ENCODE results near the gene CD27.

The CD27 gene

GRCh38 chr12:6434205-6435140, 10.3 kb upstream of the CD27 start:
- no peak for DNase-seq

GRCh38 chr12:6435961-6436715, 8.6 kb upstream of the CD27 start:
- DNase-seq: no peak

- no peak for DNase-seq
Observed at GRCh38 chr12:6437586-6437985, 7.2 kb upstream of the CD27 start.

- DNase-seq: no peak
Observed at GRCh38 chr12:6438345-6438744, 6.4 kb upstream of the CD27 start.

GRCh38 chr12:6440391-6440790, 4.4 kb upstream of the CD27 start:
- DNase-seq: no peak

GRCh38 chr12:6442836-6443235, 1.9 kb upstream of the CD27 start:
- no peak for DNase-seq

- DNase-seq: no peak
Observed at GRCh38 chr12:6443361-6443983, 1.3 kb upstream of the CD27 start.

GRCh38 chr12:6444031-6444430, 724 bp upstream of the CD27 start:
- no peak for DNase-seq

GRCh38 chr12:6450091-6450868, 5.5 kb downstream of the CD27 start:
- DNase-seq: no peak

GRCh38 chr12:6450869-6451347, 6.2 kb downstream of the CD27 start:
- no peak for DNase-seq

GRCh38 chr12:6451348-6452244, 6.8 kb downstream of the CD27 start, which contains the start of gene TAPBPL:
Gene TAPBPL (plus strand): TSS chr12:6452042. CDS start chr12:6452249, 207 bp downstream.
- DNase-seq: peak; percentile 88

GRCh38 chr12:6452245-6452943, 7.6 kb downstream of the CD27 start:
- peak; percentile 9 for DNase-seq

GRCh38 chr12:6452944-6453630, 8.3 kb downstream of the CD27 start:
- no peak for DNase-seq

GRCh38 chr12:6457220-6457945, 12.6 kb downstream of the CD27 start:
- no peak for DNase-seq

- DNase-seq: no peak
Observed at GRCh38 chr12:6458281-6459003, 13.7 kb downstream of the CD27 start.

- DNase-seq: no peak
Observed at GRCh38 chr12:6459004-6459337, 14.2 kb downstream of the CD27 start.

GRCh38 chr12:6460751-6461371, 16.1 kb downstream of the CD27 start:
- DNase-seq: no peak

Measured in fibroblast of skin of scalp (primary cell).